ENCODE results near the gene ITK.

DNA sequence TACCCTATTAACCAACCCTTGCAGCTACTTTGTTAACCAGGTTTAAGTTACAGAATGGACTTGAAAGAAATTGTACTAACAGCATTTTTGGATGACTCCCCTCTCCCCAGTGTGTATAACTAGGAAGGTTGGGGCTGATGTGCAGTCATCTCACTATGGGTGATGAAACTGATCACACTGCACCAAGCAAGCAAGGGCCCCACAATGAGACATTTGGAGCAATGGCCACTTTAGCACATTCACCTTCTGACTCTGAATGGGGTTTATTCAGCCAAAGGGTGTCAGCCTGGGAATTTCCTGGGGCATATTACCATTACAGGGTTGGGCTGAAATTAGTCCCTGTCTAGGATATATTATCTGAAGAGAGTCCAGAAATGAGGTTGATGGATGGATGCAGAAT lies 66.6 kb downstream of the ITK start:
- TF ChIP-seq, protein P1, sequence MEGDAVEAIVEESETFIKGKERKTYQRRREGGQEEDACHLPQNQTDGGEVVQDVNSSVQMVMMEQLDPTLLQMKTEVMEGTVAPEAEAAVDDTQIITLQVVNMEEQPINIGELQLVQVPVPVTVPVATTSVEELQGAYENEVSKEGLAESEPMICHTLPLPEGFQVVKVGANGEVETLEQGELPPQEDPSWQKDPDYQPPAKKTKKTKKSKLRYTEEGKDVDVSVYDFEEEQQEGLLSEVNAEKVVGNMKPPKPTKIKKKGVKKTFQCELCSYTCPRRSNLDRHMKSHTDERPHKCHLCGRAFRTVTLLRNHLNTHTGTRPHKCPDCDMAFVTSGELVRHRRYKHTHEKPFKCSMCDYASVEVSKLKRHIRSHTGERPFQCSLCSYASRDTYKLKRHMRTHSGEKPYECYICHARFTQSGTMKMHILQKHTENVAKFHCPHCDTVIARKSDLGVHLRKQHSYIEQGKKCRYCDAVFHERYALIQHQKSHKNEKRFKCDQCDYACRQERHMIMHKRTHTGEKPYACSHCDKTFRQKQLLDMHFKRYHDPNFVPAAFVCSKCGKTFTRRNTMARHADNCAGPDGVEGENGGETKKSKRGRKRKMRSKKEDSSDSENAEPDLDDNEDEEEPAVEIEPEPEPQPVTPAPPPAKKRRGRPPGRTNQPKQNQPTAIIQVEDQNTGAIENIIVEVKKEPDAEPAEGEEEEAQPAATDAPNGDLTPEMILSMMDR (IDR thresholded peaks at IDR 0.05; ENCODE audit: borderline replicate concordance, extremely low read depth, low read length, poor library complexity, severe bottlenecking) = no peak
- TF ChIP-seq EZH2 (IDR thresholded peaks at IDR 0.05; ENCODE audit: borderline replicate concordance, low read depth, low read length, severe bottlenecking) = no peak

Data from DND-41 (cell line).